ENCODE results near the gene RTP1.
"Not testable (repeated sequence)": the region's sequence is repeated elsewhere in the genome, so short reads cannot be mapped to it uniquely, and the experiment has no call there.

RTP1 gene

DNA sequence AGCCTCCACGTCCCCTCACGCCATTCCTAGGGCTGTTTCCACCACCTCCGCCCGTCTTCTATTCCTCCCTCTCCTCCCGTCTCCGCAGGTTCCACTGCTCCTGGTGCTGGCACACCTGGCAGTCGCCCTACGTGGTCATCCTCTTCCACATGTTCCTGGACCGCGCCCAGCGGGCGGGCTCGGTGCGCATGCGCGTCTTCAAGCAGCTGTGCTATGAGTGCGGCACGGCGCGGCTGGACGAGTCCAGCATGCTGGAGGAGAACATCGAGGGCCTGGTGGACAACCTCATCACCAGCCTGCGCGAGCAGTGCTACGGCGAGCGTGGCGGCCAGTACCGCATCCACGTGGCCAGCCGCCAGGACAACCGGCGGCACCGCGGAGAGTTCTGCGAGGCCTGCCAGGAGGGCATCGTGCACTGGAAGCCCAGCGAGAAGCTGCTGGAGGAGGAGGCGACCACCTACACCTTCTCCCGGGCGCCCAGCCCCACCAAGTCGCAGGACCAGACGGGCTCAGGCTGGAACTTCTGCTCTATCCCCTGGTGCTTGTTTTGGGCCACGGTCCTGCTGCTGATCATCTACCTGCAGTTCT is 2.3 kb downstream of the RTP1 start:
- H3K27ac ChIP-seq (ENCODE audit: low read length); H3K27me3 ChIP-seq (ENCODE audit: insufficient read depth, low read length); H3K36me3 ChIP-seq (ENCODE audit: insufficient read depth, low read depth, low read length); H3K9me3 ChIP-seq (ENCODE audit: insufficient read depth, low read depth, low read length); H3K4me3 ChIP-seq (ENCODE audit: low read length); H3K9ac ChIP-seq (ENCODE audit: low read depth, low read length); H3K4me1 ChIP-seq (ENCODE audit: insufficient read depth, low read length): not testable (repeated sequence)

DNA sequence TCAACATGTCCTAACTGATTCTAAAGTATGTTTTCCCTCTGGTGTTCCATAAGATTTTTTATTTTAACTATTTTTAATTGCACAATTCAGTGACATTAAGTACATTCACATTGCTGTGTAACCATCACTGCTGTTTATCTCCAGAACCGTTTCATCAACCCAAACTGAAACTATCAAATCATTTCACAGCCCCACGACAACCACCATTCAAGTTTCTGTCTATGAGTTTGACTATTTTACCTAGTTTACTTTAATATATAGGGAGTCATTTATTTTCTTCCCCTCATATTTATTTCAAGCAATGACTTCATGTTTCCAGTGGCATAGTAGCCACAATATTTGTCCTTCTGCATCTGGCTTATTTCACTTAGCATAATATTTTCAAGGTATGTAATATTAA is 8.4 kb downstream of the RTP1 start:
- peaks cover 22% of the 10 kb centered on the region for H3K9me3 ChIP-seq (ENCODE audit: insufficient read depth, low read depth, low read length)
- H3K27me3 ChIP-seq (ENCODE audit: insufficient read depth, low read length): no peaks in the 10 kb centered on the region
- H3K4me1 ChIP-seq (ENCODE audit: insufficient read depth, low read length): peaks cover 13% of the 10 kb centered on the region

GRCh38 chr3:187207062-187207461 is 9.8 kb downstream of the RTP1 start:
- H3K4me3 ChIP-seq (ENCODE audit: low read length): no peak overlapping the region
- H3K36me3 ChIP-seq (ENCODE audit: insufficient read depth, low read depth, low read length): no peaks in the 10 kb centered on the region
- H3K9ac ChIP-seq (ENCODE audit: low read depth, low read length): no peak overlapping the region
- no peaks in the 10 kb centered on the region for H3K27me3 ChIP-seq (ENCODE audit: insufficient read depth, low read length)
- no peak overlapping the region for H3K27ac ChIP-seq (ENCODE audit: low read length)
- peaks cover 22% of the 10 kb centered on the region for H3K9me3 ChIP-seq (ENCODE audit: insufficient read depth, low read depth, low read length)
- peaks cover 16% of the 10 kb centered on the region for H3K4me1 ChIP-seq (ENCODE audit: insufficient read depth, low read length)

More for the DNA sequence above, 8.4 kb downstream of the RTP1 start:
- no peaks in the 10 kb centered on the region for H3K36me3 ChIP-seq (ENCODE audit: insufficient read depth, low read depth, low read length)
- H3K9ac ChIP-seq (ENCODE audit: low read depth, low read length): no peak overlapping the region
- no peak overlapping the region for H3K27ac ChIP-seq (ENCODE audit: low read length)
- H3K4me3 ChIP-seq (ENCODE audit: low read length): no peak overlapping the region

DNA sequence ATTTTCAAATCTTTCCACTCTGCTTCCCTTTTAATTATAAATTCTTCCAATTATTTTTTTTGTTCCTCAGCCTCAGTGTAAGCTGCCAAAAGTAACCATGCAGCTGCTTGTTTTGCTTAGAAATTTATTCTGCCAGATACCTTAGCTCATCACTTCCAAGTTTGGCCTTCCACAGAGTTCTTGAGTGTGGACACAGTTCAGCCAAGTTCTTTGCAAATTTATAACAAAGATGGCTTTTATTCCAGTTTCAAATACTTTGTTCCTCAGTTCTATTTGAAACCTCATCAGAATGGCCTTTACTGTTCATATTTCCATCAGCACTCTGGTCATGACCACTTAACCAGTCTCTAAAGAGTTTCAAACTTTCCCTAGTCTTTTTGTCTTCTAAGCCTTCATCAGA is 10.3 kb downstream of the RTP1 start:
- H3K27ac ChIP-seq (ENCODE audit: low read length): no peak overlapping the region
- H3K36me3 ChIP-seq (ENCODE audit: insufficient read depth, low read depth, low read length): no peaks in the 10 kb centered on the region
- no peak overlapping the region for H3K4me3 ChIP-seq (ENCODE audit: low read length)
- no peaks in the 10 kb centered on the region for H3K27me3 ChIP-seq (ENCODE audit: insufficient read depth, low read length)
- H3K9me3 ChIP-seq (ENCODE audit: insufficient read depth, low read depth, low read length): peaks cover 22% of the 10 kb centered on the region
- no peak overlapping the region for H3K9ac ChIP-seq (ENCODE audit: low read depth, low read length)
- peaks cover 16% of the 10 kb centered on the region for H3K4me1 ChIP-seq (ENCODE audit: insufficient read depth, low read length)

- no peak overlapping the region for H3K27ac ChIP-seq (ENCODE audit: low read length)
- no peaks in the 10 kb centered on the region for H3K27me3 ChIP-seq (ENCODE audit: insufficient read depth, low read length)
- peaks cover 16% of the 10 kb centered on the region for H3K4me1 ChIP-seq (ENCODE audit: insufficient read depth, low read length)
- peaks cover 22% of the 10 kb centered on the region for H3K9me3 ChIP-seq (ENCODE audit: insufficient read depth, low read depth, low read length)
- no peak overlapping the region for H3K9ac ChIP-seq (ENCODE audit: low read depth, low read length)
- H3K36me3 ChIP-seq (ENCODE audit: insufficient read depth, low read depth, low read length): no peaks in the 10 kb centered on the region
- no peak overlapping the region for H3K4me3 ChIP-seq (ENCODE audit: low read length)
Observed at GRCh38 chr3:187208159-187208558, 10.9 kb downstream of the RTP1 start.

- peaks cover 22% of the 10 kb centered on the region for H3K9me3 ChIP-seq (ENCODE audit: insufficient read depth, low read depth, low read length)
- no peak overlapping the region for H3K27ac ChIP-seq (ENCODE audit: low read length)
- H3K4me1 ChIP-seq (ENCODE audit: insufficient read depth, low read length): peaks cover 16% of the 10 kb centered on the region
- no peaks in the 10 kb centered on the region for H3K27me3 ChIP-seq (ENCODE audit: insufficient read depth, low read length)
- H3K36me3 ChIP-seq (ENCODE audit: insufficient read depth, low read depth, low read length): no peaks in the 10 kb centered on the region
- no peak overlapping the region for H3K9ac ChIP-seq (ENCODE audit: low read depth, low read length)
- H3K4me3 ChIP-seq (ENCODE audit: low read length): no peak overlapping the region
Observed at GRCh38 chr3:187209491-187209890, 12.2 kb downstream of the RTP1 start.

DNA sequence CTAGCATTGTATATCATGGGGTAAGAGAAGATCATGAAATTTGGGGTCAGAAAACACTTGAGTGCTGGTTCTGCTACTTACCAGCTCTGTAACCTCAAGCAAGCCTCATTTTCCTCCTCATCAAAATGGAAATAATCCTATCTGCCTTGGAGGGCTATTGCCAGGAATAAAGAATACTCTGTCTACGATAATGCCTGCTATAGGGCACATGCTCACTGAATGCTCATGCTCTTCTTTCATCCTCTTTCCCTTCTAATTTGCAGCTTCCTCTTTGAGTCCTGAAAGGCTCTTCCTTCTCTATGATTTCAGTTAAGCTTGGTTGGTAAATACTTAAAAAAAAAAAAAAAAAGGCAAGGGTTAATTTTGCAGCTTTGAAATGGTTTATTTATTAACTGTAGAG is 12.8 kb downstream of the RTP1 start:
- Histone ChIP-seq H3K4me3 (ENCODE audit: low read length) (no peak overlapping the region), H3K27me3 (ENCODE audit: insufficient read depth, low read length) (no peaks in the 10 kb centered on the region), H3K36me3 (ENCODE audit: insufficient read depth, low read depth, low read length) (no peaks in the 10 kb centered on the region), H3K9me3 (ENCODE audit: insufficient read depth, low read depth, low read length) (peaks cover 22% of the 10 kb centered on the region), H3K27ac (ENCODE audit: low read length) (no peak overlapping the region), H3K4me1 (ENCODE audit: insufficient read depth, low read length) (peaks cover 16% of the 10 kb centered on the region), H3K9ac (ENCODE audit: low read depth, low read length) (no peak overlapping the region)

- Histone ChIP-seq H3K9me3 (ENCODE audit: insufficient read depth, low read depth, low read length) (peaks cover 22% of the 10 kb centered on the region), H3K4me3 (ENCODE audit: low read length) (no peak overlapping the region), H3K36me3 (ENCODE audit: insufficient read depth, low read depth, low read length) (no peaks in the 10 kb centered on the region), H3K27me3 (ENCODE audit: insufficient read depth, low read length) (no peaks in the 10 kb centered on the region), H3K27ac (ENCODE audit: low read length) (no peak overlapping the region), H3K4me1 (ENCODE audit: insufficient read depth, low read length) (peaks cover 16% of the 10 kb centered on the region), H3K9ac (ENCODE audit: low read depth, low read length) (no peak overlapping the region)
Observed at GRCh38 chr3:187210545-187211327, 13.4 kb downstream of the RTP1 start.

GRCh38 chr3:187211532-187212195 is 14.4 kb downstream of the RTP1 start:
- no peaks in the 10 kb centered on the region for H3K36me3 ChIP-seq (ENCODE audit: insufficient read depth, low read depth, low read length)
- no peaks in the 10 kb centered on the region for H3K27me3 ChIP-seq (ENCODE audit: insufficient read depth, low read length)
- no peak overlapping the region for H3K27ac ChIP-seq (ENCODE audit: low read length)
- H3K9me3 ChIP-seq (ENCODE audit: insufficient read depth, low read depth, low read length): peaks cover 15% of the 10 kb centered on the region
- no peak overlapping the region for H3K9ac ChIP-seq (ENCODE audit: low read depth, low read length)
- H3K4me3 ChIP-seq (ENCODE audit: low read length): no peak overlapping the region
- H3K4me1 ChIP-seq (ENCODE audit: insufficient read depth, low read length): peaks cover 16% of the 10 kb centered on the region

DNA sequence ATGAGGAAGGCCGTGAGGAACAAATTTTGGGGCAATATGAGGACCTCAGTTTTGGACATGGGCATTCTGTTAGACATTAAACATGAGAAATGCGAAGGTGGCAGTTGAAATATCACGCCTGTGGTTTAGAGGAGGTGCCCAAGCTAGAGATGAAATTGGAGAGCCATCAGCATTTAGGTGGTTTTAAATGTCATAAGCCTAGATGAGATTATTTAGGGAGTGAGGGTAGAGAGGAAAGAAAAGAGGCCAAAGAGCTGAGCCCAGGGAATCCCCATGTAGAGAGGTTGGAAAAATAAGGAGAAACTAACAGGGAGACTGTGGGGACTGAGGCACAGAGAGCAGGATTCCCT is 14.9 kb downstream of the RTP1 start:
- Histone ChIP-seq H3K9ac (ENCODE audit: low read depth, low read length) (no peak overlapping the region), H3K27ac (ENCODE audit: low read length) (no peak overlapping the region), H3K4me3 (ENCODE audit: low read length) (no peak overlapping the region), H3K4me1 (ENCODE audit: insufficient read depth, low read length) (peaks cover 16% of the 10 kb centered on the region), H3K36me3 (ENCODE audit: insufficient read depth, low read depth, low read length) (no peaks in the 10 kb centered on the region), H3K27me3 (ENCODE audit: insufficient read depth, low read length) (no peaks in the 10 kb centered on the region), H3K9me3 (ENCODE audit: insufficient read depth, low read depth, low read length) (peaks cover 10% of the 10 kb centered on the region)

GRCh38 chr3:187212705-187213104 is 15.4 kb downstream of the RTP1 start:
- H3K9me3 ChIP-seq (ENCODE audit: insufficient read depth, low read depth, low read length): peaks cover 4% of the 10 kb centered on the region
- H3K36me3 ChIP-seq (ENCODE audit: insufficient read depth, low read depth, low read length): no peaks in the 10 kb centered on the region
- peaks cover 16% of the 10 kb centered on the region for H3K4me1 ChIP-seq (ENCODE audit: insufficient read depth, low read length)
- no peak overlapping the region for H3K27ac ChIP-seq (ENCODE audit: low read length)
- no peak overlapping the region for H3K4me3 ChIP-seq (ENCODE audit: low read length)
- no peaks in the 10 kb centered on the region for H3K27me3 ChIP-seq (ENCODE audit: insufficient read depth, low read length)
- H3K9ac ChIP-seq (ENCODE audit: low read depth, low read length): no peak overlapping the region

DNA sequence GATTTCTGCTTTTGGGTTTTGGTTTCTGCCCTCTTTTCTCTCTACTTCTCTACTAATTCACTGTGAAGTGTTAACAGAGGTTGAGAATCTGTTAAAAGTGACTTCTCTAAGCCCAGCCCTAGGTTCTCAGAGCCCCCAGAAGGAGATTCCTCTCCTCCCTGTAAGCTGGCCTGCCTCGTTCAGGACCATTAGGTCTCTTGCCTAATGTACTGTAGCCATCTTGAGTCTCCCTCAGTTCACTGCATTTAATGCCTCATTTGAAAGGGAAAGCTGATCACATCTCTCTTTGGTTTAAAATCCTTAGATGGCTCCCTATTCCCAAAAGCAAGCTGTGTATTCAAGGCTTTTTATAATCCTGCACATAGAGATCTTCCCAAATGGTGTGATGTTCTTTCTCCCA is 16.3 kb downstream of the RTP1 start:
- Histone ChIP-seq H3K27me3 (ENCODE audit: insufficient read depth, low read length) (no peaks in the 10 kb centered on the region), H3K4me1 (ENCODE audit: insufficient read depth, low read length) (peaks cover 16% of the 10 kb centered on the region), H3K36me3 (ENCODE audit: insufficient read depth, low read depth, low read length) (no peaks in the 10 kb centered on the region), H3K27ac (ENCODE audit: low read length) (no peak overlapping the region), H3K9ac (ENCODE audit: low read depth, low read length) (no peak overlapping the region), H3K4me3 (ENCODE audit: low read length) (no peak overlapping the region), H3K9me3 (ENCODE audit: insufficient read depth, low read depth, low read length) (no peaks in the 10 kb centered on the region)
